Liver (tissue), 9 donors: Measurements from ENCODE around the gene DRD4. TPM values are rescaled to one million over a fixed set of nuclear protein-coding genes. Genes with fewer than 3 reads are reported as not detected.

Experiments used
- DNase-seq: peaks from one replicate; pipeline ENCODE4 v3.0.0-alpha.2; 2017; ENCODE audit warnings: low spot score
- H3K27ac ChIP-seq, 2 donors: one replicate each; pipeline ENCODE4 v1.7.0; 2013; ENCODE audit warnings: inconsistent platforms in 2 of 2, low read length in 2 of 2, control low read depth in 1 of 2, low read depth in 1 of 2, mild to moderate bottlenecking in 1 of 2
- H3K27me3 ChIP-seq, 4 donors: one replicate each; pipeline versions ENCODE4 v1.6.1 to v1.7.0; 2013; ENCODE audit warnings: low read length in 3 of 4, inconsistent platforms in 1 of 4, mild to moderate bottlenecking in 1 of 4, moderate library complexity in 1 of 4; ENCODE audit not compliant: control insufficient read depth in 4 of 4, insufficient read depth in 4 of 4
- H3K36me3 ChIP-seq, 4 donors: one replicate each; pipeline versions ENCODE4 v1.6.1 to v1.7.0; 2013; ENCODE audit warnings: low read length in 3 of 4, mild to moderate bottlenecking in 3 of 4, low read depth in 1 of 4, moderate library complexity in 1 of 4; ENCODE audit not compliant: control insufficient read depth in 4 of 4, insufficient read depth in 3 of 4
- H3K4me1 ChIP-seq, 4 donors: one replicate each; pipeline versions ENCODE4 v1.6.1 to v1.7.0; 2013; ENCODE audit warnings: low read length in 3 of 4, mild to moderate bottlenecking in 3 of 4, moderate library complexity in 1 of 4; ENCODE audit not compliant: control insufficient read depth in 4 of 4, insufficient read depth in 4 of 4
- H3K4me3 ChIP-seq, 3 donors: one replicate each; pipeline versions ENCODE4 v1.6.1 to v1.7.0; 2013; ENCODE audit warnings: low read length in 3 of 3, control low read depth in 1 of 3, low read depth in 1 of 3, mild to moderate bottlenecking in 1 of 3
- H3K9ac ChIP-seq, 2 donors: one replicate each; pipeline ENCODE4 v1.7.0; 2013; ENCODE audit warnings: low read length in 2 of 2, mild to moderate bottlenecking in 2 of 2, moderate library complexity in 2 of 2, control low read depth in 1 of 2, low read depth in 1 of 2
- H3K9me3 ChIP-seq, 4 donors: one replicate each; pipeline versions ENCODE4 v1.6.1 to v1.7.0; 2013; ENCODE audit warnings: low read length in 3 of 4; ENCODE audit not compliant: control insufficient read depth in 4 of 4
- EGR1 ChIP-seq, 2 donors: IDR thresholded peaks; 2 replicates each; pipeline ENCODE4 v1.6.1; 2016 to 2018; ENCODE audit warnings: antibody characterized with exemption in 2 of 2, low read depth in 2 of 2
- FOXA1 ChIP-seq: IDR thresholded peaks from 2 replicates; pipeline ENCODE4 v1.6.1; 2016; ENCODE audit warnings: antibody characterized with exemption
- FOXA2 ChIP-seq: IDR thresholded peaks from 2 replicates; pipeline ENCODE4 v1.6.1; 2016; ENCODE audit warnings: antibody characterized with exemption
- GABPA ChIP-seq, 2 donors: IDR thresholded peaks in 1 of 2; conservative IDR thresholded peaks in 1 of 2; 2 replicates each; pipeline ENCODE4 v1.6.1; 2016; ENCODE audit warnings: antibody characterized with exemption in 2 of 2, mild to moderate bottlenecking in 1 of 2, moderate library complexity in 1 of 2
- HNF4A ChIP-seq, 2 donors: conservative IDR thresholded peaks; 2 replicates each; pipeline ENCODE4 v1.6.1; 2016; ENCODE audit warnings: antibody characterized with exemption in 2 of 2, mild to moderate bottlenecking in 2 of 2
- HNF4G ChIP-seq: IDR thresholded peaks from 2 replicates; pipeline ENCODE4 v1.6.1; 2016; ENCODE audit warnings: antibody characterized with exemption
- JUND ChIP-seq, 2 donors: IDR thresholded peaks; 2 replicates each; pipeline ENCODE4 v1.6.1; 2016; ENCODE audit warnings: antibody characterized with exemption in 2 of 2
- NR2F2 ChIP-seq: IDR thresholded peaks from 2 replicates; pipeline ENCODE4 v1.6.1; 2016; ENCODE audit warnings: antibody characterized with exemption
- RAD21 ChIP-seq, 2 donors: IDR thresholded peaks; 2 replicates each; pipeline ENCODE4 v1.6.1; 2016; ENCODE audit warnings: antibody characterized with exemption in 2 of 2, mild to moderate bottlenecking in 2 of 2
- RXRA ChIP-seq, 2 donors: IDR thresholded peaks; 2 replicates each; pipeline ENCODE4 v1.6.1; 2017 to 2018; ENCODE audit warnings: antibody characterized with exemption in 2 of 2, mild to moderate bottlenecking in 1 of 2
- SP1 ChIP-seq: IDR thresholded peaks from 2 replicates; pipeline ENCODE4 v1.6.1; 2018; ENCODE audit warnings: antibody characterized with exemption, mild to moderate bottlenecking
- TAF1 ChIP-seq: conservative IDR thresholded peaks from 2 replicates; pipeline ENCODE4 v1.6.1; 2016; ENCODE audit warnings: antibody characterized with exemption, mild to moderate bottlenecking
- YY1 ChIP-seq: IDR thresholded peaks from 2 replicates; pipeline ENCODE4 v1.6.1; 2016; ENCODE audit warnings: antibody characterized with exemption, mild to moderate bottlenecking
- WGBS: extraction: QIAGEN DNeasy Blood & Tissue Kit; methylation state at CpG from one replicate; pipeline ENCODE4 v1.1.7; 2013; 5-methylcytosine and 5-hydroxymethylcytosine counted together
- polyA plus RNA-seq, 2 donors: library from polyadenylated mRNA; stranded (reverse) in 1 of 2; unstranded in 1 of 2; fragments of 200-250 nt in 1 of 2; fragments of >200 nt in 1 of 2; fragmentation: Nextera tagmentation in 1 of 2; extraction: Ambion mirVana in 1 of 2; gene quantifications; one replicate each; pipeline versions ENCODE4 v1.2.1 to v1.2.3, GENCODE V29; 2013 to 2015
- total RNA-seq, 2 donors: library from RNA; depleted of rRNA; stranded (reverse); fragments of >200 nt; gene quantifications; one replicate each; pipeline ENCODE4 v1.2.3, GENCODE V29; 2014
- TF ChIP-seq, protein P1 (sequence below): IDR thresholded peaks from 2 replicates; pipeline ENCODE4 v1.6.1; 2016; ENCODE audit warnings: antibody characterized with exemption
- TF ChIP-seq, protein P2 (sequence below): IDR thresholded peaks from 2 replicates; pipeline ENCODE4 v1.6.1; 2016; ENCODE audit warnings: antibody characterized with exemption
- TF ChIP-seq, protein P3 (sequence below): IDR thresholded peaks from 2 replicates; pipeline ENCODE4 v1.6.1; 2016; ENCODE audit warnings: antibody characterized with exemption
- TF ChIP-seq, protein P4 (sequence below): fragments of 150-350 bp; IDR thresholded peaks from 2 replicates; pipeline ENCODE4 v1.5.1; 2017; ENCODE audit warnings: improper control_type of control experiment, low read depth, low read length; ENCODE audit not compliant: missing input control
- TF ChIP-seq, protein P5 (sequence below): IDR thresholded peaks from 2 replicates; pipeline ENCODE4 v1.6.1; 2016; ENCODE audit warnings: antibody characterized with exemption, mild to moderate bottlenecking
- donor health status: healthy.
- donor health status: healthy.
- donor health status: healthy.
- donor health status: healthy.
- donor health status: healthy.

Gene DRD4
- total and polyA plus RNA-seq, 4 donors = not detected

DNA sequence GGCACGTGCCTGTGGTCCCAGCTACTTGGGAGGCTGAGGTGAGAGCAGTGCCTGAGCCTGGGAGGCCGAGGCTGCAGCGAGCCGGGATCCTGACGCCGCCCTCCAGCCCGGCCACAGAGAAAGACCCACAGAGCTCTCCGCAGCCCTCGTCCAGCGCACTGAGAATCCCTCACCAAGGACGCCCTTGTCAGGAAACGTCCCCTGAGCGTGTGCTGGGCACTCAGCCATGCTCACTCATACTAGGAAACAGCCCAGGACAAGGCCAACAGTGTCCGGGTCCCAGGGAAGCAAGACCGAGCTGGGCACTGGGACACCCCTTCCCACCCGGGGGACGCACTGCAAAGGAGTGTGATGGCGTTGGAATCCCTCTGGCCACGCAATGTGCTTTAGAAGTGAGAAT is 43.4 kb downstream of the DRD4 start:
- no peaks in the 10 kb centered on the region for H3K9me3 ChIP-seq
- 80% methylated on average over 19 of the region's 19 CpGs for WGBS
- no peak overlapping the region for H3K27ac ChIP-seq
- no peak for TF ChIP-seq RAD21 (IDR thresholded peaks at IDR 0.05)
- TF ChIP-seq, protein P1, sequence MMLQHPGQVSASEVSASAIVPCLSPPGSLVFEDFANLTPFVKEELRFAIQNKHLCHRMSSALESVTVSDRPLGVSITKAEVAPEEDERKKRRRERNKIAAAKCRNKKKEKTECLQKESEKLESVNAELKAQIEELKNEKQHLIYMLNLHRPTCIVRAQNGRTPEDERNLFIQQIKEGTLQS = no peak
- TF ChIP-seq TAF1 = no peak
- no peak for TF ChIP-seq SP1
- TF ChIP-seq RXRA (IDR thresholded peaks at IDR 0.05) = no peak
- TF ChIP-seq HNF4G = no peak
- TF ChIP-seq, protein P2, sequence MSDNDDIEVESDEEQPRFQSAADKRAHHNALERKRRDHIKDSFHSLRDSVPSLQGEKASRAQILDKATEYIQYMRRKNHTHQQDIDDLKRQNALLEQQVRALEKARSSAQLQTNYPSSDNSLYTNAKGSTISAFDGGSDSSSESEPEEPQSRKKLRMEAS = no peak
- TF ChIP-seq EGR1 (IDR thresholded peaks at IDR 0.05; ENCODE audit: low read depth in 2 of 2) = no peak
- TF ChIP-seq GABPA (IDR thresholded peaks at IDR 0.05 in 1 of 2, conservative IDR thresholded peaks at IDR 0.05 in 1 of 2) = no peak
- no peak for TF ChIP-seq JUND (IDR thresholded peaks at IDR 0.05)
- TF ChIP-seq FOXA2 = no peak
- no peak for TF ChIP-seq FOXA1
- TF ChIP-seq, protein P3, sequence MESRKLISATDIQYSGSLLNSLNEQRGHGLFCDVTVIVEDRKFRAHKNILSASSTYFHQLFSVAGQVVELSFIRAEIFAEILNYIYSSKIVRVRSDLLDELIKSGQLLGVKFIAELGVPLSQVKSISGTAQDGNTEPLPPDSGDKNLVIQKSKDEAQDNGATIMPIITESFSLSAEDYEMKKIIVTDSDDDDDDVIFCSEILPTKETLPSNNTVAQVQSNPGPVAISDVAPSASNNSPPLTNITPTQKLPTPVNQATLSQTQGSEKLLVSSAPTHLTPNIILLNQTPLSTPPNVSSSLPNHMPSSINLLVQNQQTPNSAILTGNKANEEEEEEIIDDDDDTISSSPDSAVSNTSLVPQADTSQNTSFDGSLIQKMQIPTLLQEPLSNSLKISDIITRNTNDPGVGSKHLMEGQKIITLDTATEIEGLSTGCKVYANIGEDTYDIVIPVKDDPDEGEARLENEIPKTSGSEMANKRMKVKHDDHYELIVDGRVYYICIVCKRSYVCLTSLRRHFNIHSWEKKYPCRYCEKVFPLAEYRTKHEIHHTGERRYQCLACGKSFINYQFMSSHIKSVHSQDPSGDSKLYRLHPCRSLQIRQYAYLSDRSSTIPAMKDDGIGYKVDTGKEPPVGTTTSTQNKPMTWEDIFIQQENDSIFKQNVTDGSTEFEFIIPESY = no peak
- no peak for TF ChIP-seq NR2F2
- no peak for TF ChIP-seq HNF4A (conservative IDR thresholded peaks at IDR 0.05)
- TF ChIP-seq, protein P4, sequence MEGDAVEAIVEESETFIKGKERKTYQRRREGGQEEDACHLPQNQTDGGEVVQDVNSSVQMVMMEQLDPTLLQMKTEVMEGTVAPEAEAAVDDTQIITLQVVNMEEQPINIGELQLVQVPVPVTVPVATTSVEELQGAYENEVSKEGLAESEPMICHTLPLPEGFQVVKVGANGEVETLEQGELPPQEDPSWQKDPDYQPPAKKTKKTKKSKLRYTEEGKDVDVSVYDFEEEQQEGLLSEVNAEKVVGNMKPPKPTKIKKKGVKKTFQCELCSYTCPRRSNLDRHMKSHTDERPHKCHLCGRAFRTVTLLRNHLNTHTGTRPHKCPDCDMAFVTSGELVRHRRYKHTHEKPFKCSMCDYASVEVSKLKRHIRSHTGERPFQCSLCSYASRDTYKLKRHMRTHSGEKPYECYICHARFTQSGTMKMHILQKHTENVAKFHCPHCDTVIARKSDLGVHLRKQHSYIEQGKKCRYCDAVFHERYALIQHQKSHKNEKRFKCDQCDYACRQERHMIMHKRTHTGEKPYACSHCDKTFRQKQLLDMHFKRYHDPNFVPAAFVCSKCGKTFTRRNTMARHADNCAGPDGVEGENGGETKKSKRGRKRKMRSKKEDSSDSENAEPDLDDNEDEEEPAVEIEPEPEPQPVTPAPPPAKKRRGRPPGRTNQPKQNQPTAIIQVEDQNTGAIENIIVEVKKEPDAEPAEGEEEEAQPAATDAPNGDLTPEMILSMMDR = no peak
- TF ChIP-seq, protein P5, sequence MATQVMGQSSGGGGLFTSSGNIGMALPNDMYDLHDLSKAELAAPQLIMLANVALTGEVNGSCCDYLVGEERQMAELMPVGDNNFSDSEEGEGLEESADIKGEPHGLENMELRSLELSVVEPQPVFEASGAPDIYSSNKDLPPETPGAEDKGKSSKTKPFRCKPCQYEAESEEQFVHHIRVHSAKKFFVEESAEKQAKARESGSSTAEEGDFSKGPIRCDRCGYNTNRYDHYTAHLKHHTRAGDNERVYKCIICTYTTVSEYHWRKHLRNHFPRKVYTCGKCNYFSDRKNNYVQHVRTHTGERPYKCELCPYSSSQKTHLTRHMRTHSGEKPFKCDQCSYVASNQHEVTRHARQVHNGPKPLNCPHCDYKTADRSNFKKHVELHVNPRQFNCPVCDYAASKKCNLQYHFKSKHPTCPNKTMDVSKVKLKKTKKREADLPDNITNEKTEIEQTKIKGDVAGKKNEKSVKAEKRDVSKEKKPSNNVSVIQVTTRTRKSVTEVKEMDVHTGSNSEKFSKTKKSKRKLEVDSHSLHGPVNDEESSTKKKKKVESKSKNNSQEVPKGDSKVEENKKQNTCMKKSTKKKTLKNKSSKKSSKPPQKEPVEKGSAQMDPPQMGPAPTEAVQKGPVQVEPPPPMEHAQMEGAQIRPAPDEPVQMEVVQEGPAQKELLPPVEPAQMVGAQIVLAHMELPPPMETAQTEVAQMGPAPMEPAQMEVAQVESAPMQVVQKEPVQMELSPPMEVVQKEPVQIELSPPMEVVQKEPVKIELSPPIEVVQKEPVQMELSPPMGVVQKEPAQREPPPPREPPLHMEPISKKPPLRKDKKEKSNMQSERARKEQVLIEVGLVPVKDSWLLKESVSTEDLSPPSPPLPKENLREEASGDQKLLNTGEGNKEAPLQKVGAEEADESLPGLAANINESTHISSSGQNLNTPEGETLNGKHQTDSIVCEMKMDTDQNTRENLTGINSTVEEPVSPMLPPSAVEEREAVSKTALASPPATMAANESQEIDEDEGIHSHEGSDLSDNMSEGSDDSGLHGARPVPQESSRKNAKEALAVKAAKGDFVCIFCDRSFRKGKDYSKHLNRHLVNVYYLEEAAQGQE = no peak
- TF ChIP-seq YY1 = no peak
- no peak overlapping the region for H3K9ac ChIP-seq
- H3K36me3 ChIP-seq = peaks cover 9 to 40% (median 17%) of the 10 kb centered on the region in 4 donors
- H3K27me3 ChIP-seq = no peaks in the 10 kb centered on the region
- H3K4me1 ChIP-seq = peaks cover 2 to 21% (median 13%) of the 10 kb centered on the region in 4 donors
- H3K4me3 ChIP-seq = no peak overlapping the region
- DNase-seq = no peak
